Activated T-helper 9 cell treated with anti-CD3 and anti-CD28 coated beads, Interleukin-2, amount 50 U/mL, for 16 hours (primary cell): Measurements from ENCODE around the gene MAPK1.
A peak's percentile ranks its signal among the peaks of the same experiment; 100 is the strongest.
"Not testable (repeated sequence)": the region's sequence is repeated elsewhere in the genome, so short reads cannot be mapped to it uniquely, and the experiment has no call there.

Experiments
- DNase-seq: peaks from one replicate; pipeline ENCODE4 v3.0.0-alpha.2; 2020; ENCODE audit warnings: low read depth

MAPK1 gene

DNA sequence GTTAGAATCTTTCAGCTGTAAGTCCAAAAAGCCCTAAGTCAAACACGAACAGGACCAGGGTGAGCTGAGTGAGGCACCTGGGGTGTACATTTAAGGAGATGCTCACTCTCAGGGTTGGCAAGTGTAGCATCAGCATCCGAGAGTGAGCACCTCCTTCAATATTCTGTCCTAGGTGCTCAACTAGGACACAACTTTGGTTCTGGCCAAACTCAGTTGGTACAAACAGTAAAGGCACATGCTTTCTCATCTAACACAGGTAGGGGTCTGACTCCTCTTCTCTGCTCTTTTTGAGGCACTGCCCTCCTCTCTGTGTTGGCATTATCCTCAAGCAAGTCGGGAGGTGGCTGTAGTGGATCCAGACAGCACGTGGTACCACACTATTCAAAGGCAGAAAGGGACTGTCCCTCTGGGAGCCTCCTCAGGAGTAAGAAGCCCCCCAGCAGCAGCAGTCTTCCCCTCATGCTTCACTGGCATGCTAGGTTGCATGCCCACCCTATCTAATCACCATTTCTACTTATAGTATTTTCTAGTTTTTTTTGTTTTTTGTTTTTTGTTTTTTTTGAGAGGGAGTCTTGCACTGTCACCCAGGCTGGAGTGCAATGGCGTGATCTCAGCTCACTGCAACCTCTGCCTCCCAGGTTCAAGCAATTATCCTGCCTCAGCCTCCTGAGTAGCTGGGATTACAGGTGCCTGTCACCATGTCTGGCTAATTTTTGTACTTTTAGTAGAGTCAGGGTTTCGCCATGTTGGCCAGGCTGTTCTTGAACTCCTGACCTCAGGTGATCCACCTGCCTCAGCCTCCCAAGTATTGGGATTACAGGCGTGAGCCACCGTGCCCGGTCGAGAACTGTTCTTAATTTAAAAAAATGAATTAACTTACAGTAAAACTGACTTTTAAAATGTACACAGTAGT, 14.7 kb upstream of the MAPK1 start:
- DNase-seq: no peak

DNA sequence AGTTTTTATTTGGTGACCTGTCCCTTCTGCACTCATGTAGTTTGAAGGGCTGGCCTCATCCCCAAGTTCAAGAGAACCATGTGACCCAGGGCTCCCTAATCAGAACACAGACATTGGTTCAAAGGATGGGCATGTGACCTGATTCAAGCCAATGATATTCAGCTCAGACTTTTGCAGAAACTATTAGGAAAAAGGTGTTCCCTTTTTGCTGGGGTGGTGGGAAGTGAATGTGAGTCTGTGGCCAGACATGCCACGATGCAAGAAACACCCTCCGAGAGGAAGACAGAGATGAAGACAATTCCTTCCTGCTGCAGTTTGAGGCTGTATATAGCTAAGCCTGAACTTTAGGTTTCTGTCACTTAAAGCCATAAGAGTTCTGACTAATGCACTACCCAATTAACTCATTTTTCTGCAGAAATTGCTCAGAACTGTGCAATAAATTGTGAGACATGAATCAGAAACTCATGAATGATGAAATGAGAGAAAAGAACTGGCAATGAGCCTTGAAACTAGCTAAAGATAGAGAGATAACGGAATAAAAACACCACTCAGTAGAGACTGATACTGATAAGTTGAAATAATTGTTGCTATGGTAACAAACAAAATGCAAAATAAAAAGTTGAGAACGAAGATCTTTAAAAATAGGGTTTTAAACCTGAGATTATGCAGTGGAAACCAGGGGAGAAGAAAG, 9.2 kb upstream of the MAPK1 start:
- peak; percentile 4 for DNase-seq

DNA sequence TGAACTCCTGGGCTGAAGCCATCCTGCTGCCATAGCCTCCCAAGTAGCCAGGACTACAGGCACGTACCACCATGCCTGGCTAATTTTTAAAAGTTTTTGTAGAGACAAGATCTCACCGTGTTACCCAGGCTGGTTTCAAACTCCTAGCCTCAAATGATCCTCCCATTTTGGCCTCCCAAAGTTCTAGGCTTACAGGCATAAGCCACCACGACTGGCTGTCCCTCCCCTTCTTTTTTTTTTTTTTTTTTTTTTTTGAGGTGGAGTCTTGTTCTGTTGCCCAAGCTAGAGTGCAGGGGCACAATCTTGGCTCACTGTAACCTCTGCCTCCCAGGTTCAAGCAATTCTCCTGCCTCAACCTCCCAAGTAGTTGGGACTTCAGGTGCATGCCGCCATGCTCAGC, 7.5 kb upstream of the MAPK1 start:
- not testable (repeated sequence) for DNase-seq

DNA sequence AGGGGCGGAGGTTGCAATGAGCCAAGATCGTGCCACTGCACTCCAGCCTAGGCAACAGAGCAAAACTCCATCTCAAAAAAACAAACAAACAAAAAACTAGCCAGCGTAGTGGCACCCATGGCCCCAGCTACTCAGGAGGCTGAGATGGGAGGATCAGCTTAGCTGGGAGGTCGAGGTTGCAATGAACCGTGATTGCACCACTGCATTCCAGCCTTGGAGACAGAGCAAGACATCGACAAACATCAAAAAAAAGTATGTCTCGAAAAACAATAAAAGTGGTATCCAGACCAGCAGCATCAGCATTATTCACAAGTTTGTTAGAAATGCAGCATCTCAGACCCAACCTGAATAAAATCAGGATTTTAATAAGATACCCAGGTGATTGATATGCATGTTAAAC, 6.2 kb upstream of the MAPK1 start:
- no peak for DNase-seq

DNA sequence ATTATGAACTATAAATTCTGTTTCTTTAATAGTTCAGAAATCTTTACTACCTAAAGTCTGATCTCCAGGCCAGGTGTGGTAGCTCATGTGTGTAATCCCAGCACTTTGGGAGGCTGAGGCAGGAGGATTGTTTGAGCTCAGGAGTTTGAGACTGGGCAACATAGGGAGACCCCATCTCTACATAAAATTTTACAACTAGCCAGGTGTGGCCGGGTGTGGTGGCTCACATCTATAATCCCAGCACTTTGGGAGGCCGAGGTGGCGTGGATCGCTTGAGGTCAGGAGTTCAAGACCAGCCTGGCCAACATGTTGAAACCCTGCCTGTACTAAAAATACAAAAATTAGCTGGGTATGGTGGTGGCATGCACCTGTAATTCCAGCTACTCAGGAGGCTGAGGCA, 5.3 kb upstream of the MAPK1 start:
- not testable (repeated sequence) for DNase-seq

DNA sequence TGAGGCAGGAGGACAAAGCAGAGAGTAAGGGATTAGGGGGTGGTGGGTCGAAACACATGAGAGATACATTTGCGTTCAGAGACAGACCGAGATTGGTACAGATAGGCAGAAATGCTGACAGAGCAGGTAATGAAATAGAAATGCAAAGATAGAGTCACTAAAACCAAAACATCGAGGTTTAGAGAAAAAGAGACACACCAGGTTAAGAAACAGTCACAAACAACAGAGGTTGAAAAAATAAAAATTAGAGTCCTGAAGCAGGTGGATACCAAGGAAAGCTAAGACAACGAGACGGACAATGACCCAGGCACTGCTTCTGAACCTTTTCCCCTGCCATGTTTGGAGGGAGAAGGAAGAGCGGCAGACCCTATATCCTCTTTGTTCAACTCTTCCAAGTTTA, 1.2 kb upstream of the MAPK1 start:
- no peak for DNase-seq

DNA sequence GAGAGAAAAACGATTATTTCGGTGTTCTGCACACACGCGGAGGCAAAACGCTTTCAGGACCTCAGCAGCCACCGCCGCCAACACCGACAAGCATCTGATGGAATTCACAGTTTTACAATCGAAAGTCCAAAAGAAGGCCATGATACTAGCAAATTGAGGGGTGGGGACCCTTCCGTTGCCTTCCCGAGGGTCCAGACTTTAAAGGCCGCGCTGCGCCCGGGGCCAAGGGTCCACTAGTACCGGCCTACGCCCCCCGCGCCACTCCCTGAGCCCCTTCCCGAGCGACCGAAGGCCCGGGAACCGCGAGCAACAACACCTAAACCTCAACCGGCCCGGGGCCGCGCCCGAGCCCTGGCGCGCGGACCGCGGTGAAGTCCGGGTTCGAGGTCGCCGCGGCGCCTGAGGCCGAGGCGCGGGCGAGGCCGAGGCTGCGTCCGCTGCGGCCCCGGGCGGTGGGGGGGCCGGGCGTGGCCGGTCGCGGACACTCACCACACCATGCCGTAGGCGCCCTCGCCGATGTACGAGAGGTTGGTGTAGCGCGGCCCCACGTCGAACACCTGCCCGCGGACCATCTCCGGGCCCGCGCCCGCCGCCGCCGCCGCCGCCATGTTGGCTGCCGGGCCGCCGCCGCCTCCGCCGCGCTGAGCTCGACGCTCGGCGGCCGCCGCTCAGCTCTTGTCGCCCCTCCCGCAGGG, 465 bp downstream of the MAPK1 start:
- peak; percentile 7 for DNase-seq

DNA sequence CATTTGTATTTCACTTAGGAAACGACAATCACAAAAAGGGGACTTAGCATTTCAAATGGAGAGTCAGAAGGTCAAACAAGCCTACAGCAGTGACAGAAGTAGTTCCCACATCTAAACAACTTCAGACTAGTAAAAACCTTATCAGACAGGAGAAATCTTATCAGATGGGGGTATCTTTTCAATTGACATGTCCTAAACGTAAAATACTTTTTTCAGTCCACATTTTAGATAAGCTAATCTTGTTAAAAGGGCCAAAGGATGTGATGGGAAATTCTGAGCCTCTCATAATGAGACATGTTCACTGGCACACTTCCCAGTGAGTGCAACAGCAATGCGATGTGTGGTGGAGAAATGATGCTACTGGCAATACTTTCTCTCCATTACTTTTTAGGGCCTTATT, 2.4 kb downstream of the MAPK1 start:
- no peak for DNase-seq

DNA sequence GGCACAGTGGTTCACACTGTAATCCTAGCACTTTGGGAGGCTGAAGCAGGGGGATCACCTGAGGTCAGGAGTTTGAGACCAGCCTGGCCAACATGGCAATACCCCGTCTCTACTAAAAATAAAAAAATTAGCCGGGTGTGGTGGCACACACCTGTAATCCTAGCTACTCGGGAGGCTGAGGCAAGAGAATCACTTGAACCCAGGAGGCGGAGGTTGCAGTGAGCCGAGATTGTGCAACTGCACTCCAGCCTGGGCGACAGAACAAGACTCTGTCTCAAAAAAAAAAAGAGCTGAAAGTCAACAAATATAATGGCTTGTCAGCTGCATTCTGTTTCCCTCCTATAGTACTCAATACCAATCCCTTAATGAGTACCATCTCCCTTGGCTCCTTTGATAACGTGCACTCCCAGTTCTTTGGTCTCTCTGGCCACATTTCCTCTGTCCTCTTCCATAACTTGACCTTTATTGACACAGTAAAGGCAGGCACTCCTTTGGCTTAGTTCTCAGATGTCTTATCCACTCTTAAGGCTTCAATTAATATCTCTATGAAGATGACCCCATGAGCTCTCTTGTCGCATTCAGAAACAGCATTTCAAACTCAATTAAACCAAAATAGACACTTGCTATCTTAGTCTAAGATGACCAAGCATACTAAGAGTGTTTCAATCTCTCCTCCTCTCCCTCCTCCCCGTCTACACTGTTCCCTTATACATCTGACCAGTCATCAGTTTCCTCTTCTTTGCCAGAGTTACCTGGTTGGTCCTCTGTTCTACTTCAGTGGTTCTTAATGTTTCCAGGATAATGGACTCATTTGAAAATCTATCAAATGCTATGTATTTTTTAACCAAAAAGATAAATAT, 4.8 kb downstream of the MAPK1 start:
- DNase-seq: no peak

DNA sequence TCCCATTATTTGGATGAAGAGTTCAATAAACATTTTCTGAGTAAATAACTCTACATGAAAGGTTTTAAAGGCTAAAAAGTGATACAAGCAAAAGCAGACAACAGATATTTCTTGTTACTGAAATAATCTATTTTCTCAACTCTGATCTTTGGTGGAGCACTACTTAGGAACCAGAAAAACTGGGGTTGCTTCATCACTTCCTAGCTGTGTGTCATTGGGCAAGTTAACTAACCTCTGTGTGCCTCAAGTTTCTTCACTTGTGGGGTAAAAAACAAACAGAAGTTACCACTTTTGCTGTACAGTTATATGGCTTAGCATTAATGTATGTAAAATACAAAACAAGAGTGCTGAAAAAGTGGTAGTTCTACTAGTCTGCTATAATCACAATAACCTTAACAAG, 5.6 kb downstream of the MAPK1 start:
- DNase-seq: no peak

DNA sequence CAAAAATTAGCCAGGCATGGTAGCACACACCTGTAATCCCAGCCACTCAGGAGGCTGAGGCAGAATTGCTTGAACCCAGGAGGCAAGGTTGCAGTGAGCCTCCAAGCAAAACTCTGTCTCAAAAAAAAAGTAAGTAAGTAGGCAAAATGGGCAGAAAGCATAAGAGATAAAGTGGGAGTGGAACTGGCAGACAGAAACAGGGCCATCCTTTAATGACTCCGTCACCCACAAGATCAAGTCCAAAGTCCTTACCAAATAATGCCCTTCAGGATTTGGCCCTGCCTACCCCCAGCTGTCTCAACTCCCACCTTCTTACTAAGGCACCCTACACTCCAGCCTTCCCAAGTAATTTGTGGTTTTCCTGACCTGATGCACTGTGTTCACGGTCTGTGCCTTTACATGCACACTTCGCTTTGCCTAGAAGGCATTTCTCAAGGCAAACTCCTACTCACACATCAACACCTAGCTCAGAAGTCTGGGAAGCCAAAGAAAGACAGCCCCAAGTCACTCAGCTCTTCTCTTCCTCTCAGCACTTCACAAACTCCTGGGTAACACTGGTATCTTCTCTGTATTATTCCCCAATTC, 6.1 kb downstream of the MAPK1 start:
- no peak for DNase-seq

DNA sequence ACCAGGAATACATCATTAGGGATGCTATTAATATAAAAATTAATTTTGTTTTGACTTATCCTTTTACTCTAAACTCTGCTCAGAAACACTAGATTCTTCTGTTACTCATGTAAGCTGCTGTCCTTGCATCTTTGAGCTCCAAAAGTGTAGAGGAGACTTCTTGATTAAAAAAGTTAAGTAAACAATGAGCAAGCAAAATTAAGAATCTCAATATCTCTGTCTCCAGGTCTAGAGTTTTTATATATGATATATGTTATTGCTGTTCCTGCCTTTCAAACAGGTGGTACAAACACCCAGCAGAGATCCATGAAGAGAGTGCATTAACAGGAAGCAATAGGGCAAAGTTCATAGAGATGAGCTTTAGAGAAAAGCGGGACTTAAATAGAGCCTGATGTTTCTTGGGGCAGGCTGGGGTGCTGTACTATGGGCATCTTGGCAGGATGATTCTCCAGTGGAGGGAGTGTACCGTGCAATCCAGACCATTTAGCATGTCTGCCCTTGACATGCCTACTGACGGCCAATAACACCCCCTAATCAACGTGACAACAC, 6.9 kb downstream of the MAPK1 start:
- DNase-seq: no peak

DNA sequence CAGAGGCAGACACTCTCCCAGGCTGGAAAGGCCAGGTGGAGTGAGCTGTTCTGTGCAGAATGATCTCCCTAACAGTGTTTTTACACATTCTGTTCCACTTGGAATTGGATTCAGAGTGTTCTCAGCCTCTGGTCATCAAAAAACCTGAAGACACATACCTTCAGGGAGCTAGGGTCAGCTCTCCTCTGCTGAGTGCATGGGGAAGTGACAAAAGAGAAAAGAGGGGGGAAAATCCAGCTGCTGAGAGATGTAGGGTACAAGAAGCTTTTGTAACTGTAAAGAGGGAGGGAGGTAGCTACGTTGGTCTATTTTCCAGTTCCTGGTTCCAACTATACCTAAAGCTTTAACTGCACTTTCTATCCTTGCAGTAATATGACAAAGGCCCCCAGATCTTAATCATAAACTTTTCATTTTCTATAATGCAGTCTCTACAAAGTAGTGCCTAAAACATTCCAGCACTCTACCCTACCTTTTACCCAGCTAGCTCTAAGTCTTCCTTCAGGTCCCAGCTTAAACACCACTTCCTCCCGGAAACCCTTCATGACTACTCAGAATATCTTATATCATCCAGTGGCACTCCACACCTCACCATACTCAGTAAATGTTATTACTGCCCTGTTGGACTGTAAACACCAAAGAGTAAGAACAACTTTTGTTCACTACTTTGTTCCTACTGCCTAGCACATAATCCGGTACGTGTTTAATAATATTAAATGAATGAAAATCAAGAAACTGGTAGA, 9.2 kb downstream of the MAPK1 start:
- no peak for DNase-seq

DNA sequence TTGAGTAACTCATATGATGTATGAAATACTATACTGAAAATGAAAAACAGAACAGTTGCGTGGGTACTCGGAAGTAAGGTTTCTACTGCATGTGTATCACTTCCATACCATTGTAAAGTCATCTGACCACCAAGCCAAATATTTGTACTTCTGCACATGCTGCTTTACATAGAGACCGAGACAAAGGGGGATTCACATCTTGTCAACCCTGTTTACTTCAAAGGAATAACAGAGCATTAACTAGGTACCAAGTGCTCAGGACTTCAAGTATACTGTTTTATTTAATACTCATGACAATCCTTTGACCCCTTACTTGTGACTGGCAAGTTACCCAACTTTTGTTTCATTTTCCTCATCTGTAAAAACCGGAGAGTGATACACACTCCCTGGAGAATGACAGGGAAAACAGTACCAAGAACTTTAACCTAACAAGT, 9.9 kb downstream of the MAPK1 start:
- DNase-seq: no peak

DNA sequence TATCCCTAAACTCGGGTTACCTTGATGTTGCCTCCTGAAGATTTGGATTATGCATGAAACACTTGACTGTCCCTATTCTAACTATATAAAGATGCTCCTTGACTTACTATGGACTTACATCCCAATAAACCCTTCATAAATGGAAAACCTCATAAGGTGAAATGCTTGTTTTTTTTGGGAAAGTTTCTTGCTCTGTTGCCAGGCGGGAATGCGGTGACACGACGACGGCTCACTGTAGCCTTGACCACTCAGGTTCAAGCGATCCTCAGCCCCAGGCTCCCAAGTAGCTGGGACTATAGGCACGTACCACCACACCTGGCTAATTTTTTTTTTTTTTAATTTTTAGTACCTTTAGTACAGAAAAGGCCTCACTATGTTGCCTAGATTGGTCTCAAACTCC, 10.6 kb downstream of the MAPK1 start:
- no peak for DNase-seq

DNA sequence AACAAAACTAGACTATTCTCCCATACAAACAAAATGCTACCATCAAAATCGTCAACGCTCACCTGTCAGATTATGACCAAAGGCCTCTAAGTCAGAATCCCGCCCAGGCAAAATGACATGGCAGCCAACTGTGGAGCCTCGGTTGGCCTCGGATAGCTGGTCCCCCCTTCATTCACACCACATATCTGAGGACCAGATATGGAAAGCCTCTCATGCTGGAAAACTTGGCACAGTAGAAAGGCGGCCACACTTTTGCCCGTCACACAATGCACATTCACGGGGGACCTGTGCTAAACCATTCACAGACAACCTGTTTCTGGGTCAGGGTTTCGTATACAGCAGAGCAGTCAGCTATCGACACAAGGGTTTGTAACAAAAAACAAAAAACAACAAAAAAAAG, 11.2 kb downstream of the MAPK1 start:
- no peak for DNase-seq

DNA sequence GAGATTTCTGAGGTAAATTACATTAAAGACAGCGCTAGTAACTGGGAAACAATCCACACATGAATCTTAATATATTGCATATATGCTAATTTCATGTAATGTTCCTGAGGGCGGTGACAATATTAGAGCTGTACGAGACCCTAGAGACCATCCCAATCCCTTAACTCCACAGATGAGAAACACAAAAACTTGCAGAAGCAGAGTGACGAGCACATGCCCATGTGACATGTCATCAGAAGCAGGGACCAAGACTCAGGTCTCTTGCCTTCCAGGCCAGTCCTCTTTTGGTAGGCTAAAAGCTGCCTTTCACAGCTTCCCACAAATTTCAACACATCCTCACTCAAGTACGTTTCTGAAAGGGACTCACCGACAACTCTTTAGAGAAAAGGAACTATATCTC, 11.8 kb downstream of the MAPK1 start:
- DNase-seq: no peak

DNA sequence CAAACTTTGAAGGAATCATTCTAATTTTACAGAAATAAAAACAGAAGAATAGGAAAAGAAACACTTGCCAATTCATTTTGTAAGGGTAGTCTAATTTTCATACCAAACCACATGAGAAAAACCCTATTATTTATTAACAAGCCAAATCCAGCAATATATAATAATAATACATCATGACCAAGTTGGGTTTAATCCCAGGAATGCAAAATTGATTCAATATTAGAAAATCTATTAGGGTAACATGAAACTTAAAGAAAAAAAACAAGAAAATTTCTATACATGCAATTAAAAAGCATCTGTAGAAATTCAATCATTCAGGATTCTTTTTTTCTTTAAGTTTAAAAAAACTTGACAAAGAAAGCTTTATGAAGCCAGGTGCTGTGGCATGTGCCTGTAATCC, 16.8 kb downstream of the MAPK1 start:
- no peak for DNase-seq

DNA sequence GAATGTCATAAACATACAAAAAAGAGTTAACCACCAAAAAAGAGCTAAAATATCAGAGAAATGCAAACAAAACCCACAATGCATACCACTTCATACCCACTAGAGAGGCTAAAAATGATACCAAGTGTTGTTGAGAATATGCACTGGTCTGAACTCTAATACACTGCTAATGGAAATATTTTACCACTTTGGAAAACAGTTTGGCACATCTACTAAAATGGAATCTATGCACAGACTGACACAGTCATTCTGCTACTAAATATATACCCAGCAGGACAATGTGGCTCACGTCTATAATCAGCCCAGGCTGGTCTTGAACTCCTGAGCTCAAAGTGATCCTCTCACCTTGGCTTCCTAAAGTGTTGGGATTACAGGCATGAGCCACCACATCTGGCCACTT, 18.0 kb downstream of the MAPK1 start:
- DNase-seq: no peak

DNA sequence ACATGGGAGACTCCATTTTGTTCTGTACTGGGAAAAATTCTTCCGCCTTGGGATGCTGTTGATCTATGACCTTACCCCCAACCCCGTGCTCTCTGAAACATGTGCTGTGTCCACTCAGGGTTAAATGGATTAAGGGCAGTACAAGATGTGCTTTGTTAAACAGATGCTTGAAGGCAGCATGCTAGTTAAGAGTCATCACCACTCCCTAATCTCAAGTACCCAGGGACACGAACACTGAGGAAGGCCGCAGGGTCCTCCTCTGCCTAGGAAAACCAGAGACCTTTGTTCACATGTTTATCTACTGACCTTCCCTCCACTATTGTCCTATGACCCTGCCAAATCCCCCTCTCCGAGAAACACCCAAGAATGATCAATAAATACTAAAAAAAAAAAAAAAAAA, 19.4 kb downstream of the MAPK1 start:
- not testable (repeated sequence) for DNase-seq
